Lung microvascular endothelial cell (primary cell): ENCODE data around the gene STK35. TPM values are rescaled to one million over a fixed set of nuclear protein-coding genes. Genes with fewer than 3 reads are reported as not detected.

Experiments used
- DNase-seq, 2 donors: peaks; one replicate each; pipeline versions ENCODE4 v3.0.0 to v3.0.0-alpha.2; 2010; ENCODE audit warnings: low read depth in 2 of 2
- total RNA-seq: library from RNA; depleted of rRNA; stranded (reverse); fragments of >200 nt; gene quantifications from 2 replicates; pipeline ENCODE4 v1.2.1, GENCODE V29; 2014

The STK35 gene
- total RNA-seq, result 9.6 and 12.5 TPM in 2 replicates

- peak in 1 of 2 donors; percentile 68 for DNase-seq
Observed at GRCh38 chr20:2101057-2101864, at the start of gene STK35. Gene STK35, plus strand, starts transcription at chr20:2101827. Its CDS starts 55 bp downstream, at chr20:2101882.

GRCh38 chr20:2051946-2052345 lies 49.7 kb upstream of the STK35 start:
- DNase-seq, result no peak

- DNase-seq, result no peak
Observed at GRCh38 chr20:2052741-2053140, 48.9 kb upstream of the STK35 start.

GRCh38 chr20:2053615-2054014 lies 48.0 kb upstream of the STK35 start:
- no peak for DNase-seq

GRCh38 chr20:2054911-2055310 lies 46.7 kb upstream of the STK35 start:
- no peak for DNase-seq

DNA sequence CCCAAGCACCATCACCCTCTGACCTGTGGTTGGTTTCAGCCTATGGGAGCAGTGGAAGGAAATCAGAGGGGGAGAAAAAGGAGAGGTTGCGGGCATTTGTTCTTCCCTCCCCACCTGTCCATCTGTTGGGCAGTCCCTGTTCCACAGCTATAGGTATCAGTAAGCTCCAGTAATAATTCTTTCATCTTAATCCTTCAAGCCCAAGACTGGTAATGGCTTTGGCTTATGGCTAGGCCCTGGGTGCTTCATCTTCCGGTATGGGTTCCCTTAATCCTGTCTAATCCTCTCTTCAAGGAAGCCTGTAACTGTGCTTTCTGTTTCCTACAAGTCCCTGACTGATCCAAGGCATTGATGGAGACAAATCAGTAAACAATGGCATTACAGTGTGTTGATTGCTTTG lies 42.2 kb upstream of the STK35 start:
- DNase-seq, result no peak

- no peak for DNase-seq
Observed at GRCh38 chr20:2065099-2065498, 36.5 kb upstream of the STK35 start.

DNA sequence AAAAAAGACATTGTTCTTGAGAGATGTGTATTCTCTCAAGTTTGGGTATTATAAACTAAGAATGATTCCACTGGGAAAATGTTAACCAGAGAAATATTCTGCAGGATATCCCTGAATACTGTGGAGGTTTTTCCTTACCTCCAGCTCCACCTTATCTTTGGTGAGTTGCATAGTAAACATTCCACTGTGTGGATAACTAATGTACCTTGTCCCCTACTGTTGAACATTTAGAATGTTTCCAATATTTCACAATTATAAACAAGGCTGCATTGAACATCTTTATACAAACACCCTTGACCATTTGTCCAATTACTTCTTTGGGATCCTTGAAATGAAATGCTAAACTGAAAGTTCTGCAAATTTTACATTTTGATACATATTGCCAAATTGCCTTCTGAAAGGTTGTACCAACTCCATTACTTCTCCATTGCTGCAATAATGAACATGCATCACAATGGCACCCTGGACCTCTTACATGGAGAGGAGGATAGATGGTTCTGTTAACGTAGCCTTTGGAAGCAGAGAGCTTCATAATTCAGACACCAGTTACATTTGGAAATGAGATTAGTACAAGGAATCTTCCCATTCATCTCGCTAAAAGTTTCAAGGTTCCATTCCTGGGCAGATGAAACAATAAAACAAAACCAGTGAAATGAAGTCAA lies 35.0 kb upstream of the STK35 start:
- no peak for DNase-seq

GRCh38 chr20:2080532-2081224 lies 20.9 kb upstream of the STK35 start:
- no peak for DNase-seq

GRCh38 chr20:2084703-2085102 lies 16.9 kb upstream of the STK35 start:
- no peak for DNase-seq

DNA sequence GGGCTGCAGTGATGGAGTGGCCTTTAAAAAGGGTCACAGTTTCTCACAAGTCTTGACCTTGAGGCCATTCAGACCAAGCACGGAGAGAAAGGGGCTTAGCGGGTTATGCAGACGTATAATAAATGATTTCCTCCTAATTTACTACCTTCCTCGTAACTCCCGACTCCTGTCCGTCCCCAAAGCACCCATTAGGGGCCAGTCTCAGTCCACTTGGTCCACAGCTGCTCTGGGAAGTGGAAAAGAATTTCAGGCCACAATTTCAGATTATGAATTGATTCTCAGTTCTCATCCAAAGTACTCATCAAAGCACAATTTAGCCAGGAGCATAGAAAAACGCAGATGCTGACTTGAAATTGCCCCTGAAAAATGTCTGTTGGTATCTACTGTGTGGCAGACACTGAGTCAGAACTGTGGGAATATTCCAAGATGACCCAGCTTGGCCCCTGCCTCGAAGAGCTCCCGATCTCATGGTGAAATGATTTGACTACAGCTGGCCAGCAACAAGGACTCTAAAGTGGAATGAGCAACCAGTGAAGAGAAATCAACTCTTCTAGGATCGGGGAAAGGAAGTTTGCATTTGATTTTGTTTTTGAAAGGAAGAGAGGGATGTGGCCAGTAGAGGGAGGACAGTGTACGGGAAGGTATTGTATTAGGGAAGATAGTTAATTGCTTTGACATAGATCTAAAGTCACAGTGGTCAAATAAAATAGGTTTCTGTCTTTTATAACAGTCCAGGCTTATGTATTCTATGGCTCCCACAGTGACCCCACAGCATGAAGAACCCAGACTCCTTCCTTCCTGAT lies 15.2 kb upstream of the STK35 start:
- peak in 1 of 2 donors; percentile 26 for DNase-seq

- no peak for DNase-seq
Observed at GRCh38 chr20:2086980-2087377, 14.6 kb upstream of the STK35 start.

- DNase-seq, result no peak
Observed at GRCh38 chr20:2088891-2089290, 12.7 kb upstream of the STK35 start.

DNA sequence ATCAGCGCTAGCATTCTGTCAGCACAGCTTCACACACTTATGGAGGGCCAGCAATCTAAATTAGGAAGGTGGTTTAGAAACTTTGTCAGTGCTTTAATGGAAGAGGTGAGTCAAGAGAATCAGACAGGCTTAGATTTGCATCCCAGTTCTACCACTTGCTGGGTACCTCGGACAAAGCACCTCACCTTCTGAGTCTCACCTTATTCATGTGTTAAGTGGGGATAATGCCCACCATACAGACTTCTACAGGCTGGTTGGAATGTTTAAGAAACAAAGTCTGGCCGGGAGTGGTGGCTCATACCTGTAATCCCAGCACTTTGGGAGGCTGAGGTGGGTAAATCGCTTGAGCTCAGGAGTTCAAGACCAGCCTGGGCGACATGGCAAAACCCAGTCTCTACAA lies 12.2 kb upstream of the STK35 start:
- no peak for DNase-seq

- DNase-seq, result peak; percentile 14 to 46
Observed at GRCh38 chr20:2093159-2093781, 8.4 kb upstream of the STK35 start.

DNA sequence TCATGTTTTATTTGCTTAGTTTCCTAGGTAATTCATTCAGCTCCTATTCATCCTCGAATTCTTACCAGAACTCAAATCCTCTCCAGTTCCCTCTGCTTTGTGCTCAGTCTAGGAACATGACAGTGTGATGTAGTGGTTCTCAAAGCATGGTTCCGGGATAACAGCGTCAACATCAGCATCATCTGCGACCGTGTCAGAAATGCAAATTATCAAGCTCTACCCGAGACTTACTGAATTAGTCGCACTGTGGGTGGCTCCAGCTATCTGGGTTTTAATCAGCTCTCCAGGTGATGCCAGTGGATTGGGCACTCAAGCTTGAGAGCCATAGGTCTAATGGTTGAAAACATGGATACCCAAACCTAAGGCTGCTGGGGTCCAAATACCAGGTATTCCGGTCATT lies 7.7 kb upstream of the STK35 start:
- DNase-seq, result no peak

DNA sequence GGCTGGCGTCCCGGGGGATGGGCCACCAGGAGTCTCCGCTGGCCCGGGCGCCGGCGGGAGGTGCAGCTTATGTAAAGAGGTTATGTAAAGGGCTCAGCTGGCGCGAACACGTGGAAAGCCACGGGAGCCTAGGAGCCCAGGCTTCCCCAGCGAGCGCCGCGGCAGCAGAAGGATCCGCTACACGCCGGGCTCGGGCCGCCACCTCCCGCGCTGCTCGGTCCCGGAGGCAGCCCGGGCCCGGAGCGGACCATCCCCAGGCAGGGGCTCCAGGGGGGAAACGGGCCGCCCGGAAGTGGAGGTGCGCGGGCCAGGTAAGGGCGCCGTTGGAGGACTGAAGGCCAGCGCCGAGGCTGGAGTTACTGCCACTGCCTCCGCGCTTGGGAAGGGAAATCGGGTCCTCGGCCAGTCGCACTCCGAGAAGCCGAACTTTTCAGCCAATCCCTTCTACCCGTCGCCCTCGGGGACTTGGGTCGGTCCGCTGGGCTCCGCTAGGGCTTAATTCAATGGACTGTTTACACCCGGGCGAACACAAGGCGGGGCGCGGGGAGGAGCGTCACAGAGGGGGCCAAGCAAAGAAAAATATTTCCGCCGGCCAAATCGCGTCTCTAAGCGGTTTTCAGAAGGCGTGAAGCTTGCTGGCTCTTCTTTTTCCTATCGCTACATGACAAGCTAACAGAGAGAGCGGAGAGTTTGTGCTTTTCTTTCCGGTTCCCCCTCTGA lies 398 bp downstream of the STK35 start:
- DNase-seq, result peak; percentile 94 to 96

- peak; percentile 89 to 92 for DNase-seq
Observed at GRCh38 chr20:2102585-2103460, 1.2 kb downstream of the STK35 start.

GRCh38 chr20:2103461-2104153 lies 2.0 kb downstream of the STK35 start:
- peak in 1 of 2 donors; percentile 11 for DNase-seq
